Suprapubic skin (tissue), 4 donors: Measurements from ENCODE around the gene DHX15. TPM values are rescaled to one million over a fixed set of nuclear protein-coding genes. Genes with fewer than 3 reads are reported as not detected.
A peak's percentile ranks its signal among the peaks of the same experiment; 100 is the strongest.

Experiments used
- DNase-seq, 2 donors: peaks; one replicate each; pipeline ENCODE4 v3.0.0-alpha.2; 2019; ENCODE audit warnings: low spot score in 2 of 2
- H3K27ac ChIP-seq: fragments of 200-600 bp; sonication (generic); one replicate; pipeline ENCODE4 v1.5.1; 2019
- H3K27me3 ChIP-seq: fragments of 200-600 bp; sonication (generic); one replicate; pipeline ENCODE4 v1.5.1; 2019
- H3K36me3 ChIP-seq: fragments of 200-600 bp; sonication (generic); one replicate; pipeline ENCODE4 v1.5.1; 2019
- H3K4me1 ChIP-seq: fragments of 200-600 bp; sonication (generic); one replicate; pipeline ENCODE4 v1.5.1; 2019
- H3K4me3 ChIP-seq: fragments of 200-600 bp; sonication (generic); one replicate; pipeline ENCODE4 v1.5.1; 2019; ENCODE audit warnings: mild to moderate bottlenecking
- H3K9me3 ChIP-seq: fragments of 200-600 bp; sonication (generic); one replicate; pipeline ENCODE4 v1.5.1; 2019
- CTCF ChIP-seq, 2 donors: fragments of 200-600 bp in 1 of 2; fragments of 450-650 bp in 1 of 2; sonication (generic) in 1 of 2; IDR thresholded peaks; one replicate each; pipeline ENCODE4 v1.5.1; 2016 to 2019; ENCODE audit warnings: antibody characterized with exemption in 2 of 2, mild to moderate bottlenecking in 1 of 2, moderate library complexity in 1 of 2
- EP300 ChIP-seq: sonication (generic); formaldehyde crosslinking; IDR thresholded peaks from one replicate; pipeline ENCODE4 v1.6.1; 2017; ENCODE audit warnings: antibody characterized with exemption
- POLR2A ChIP-seq, 2 donors: fragments of 450-650 bp; IDR thresholded peaks; one replicate each; pipeline ENCODE4 v1.6.1; 2017; ENCODE audit warnings: antibody characterized with exemption in 2 of 2, mild to moderate bottlenecking in 2 of 2, moderate library complexity in 2 of 2
- POLR2AphosphoS5 ChIP-seq, 3 donors: sonication (generic); formaldehyde crosslinking; IDR thresholded peaks; one replicate each; pipeline ENCODE4 v1.6.1; 2017; ENCODE audit warnings: antibody characterized with exemption in 3 of 3
- WGBS: methylation state at CpG from one replicate; pipeline ENCODE4 v1.1.5; 2018; 5-methylcytosine and 5-hydroxymethylcytosine counted together
- total RNA-seq, 4 donors: library from RNA; depleted of rRNA; stranded (reverse); fragments of >200 nt; gene quantifications; one replicate each; pipeline ENCODE4 v1.1.0, GENCODE V29; 2016

The DHX15 gene
- total RNA-seq, 4 donors from 2014 or later: 134 to 325 (median 137) TPM

GRCh38 chr4:24588216-24588954 is 4.0 kb upstream of the DHX15 start:
- Histone ChIP-seq H3K4me1 (peaks cover 5% of the 10 kb centered on the region), H3K36me3 (no peaks in the 10 kb centered on the region), H3K4me3 (no peak overlapping the region), H3K27ac (no peak overlapping the region), H3K27me3 (no peaks in the 10 kb centered on the region), H3K9me3 (no peaks in the 10 kb centered on the region)
- 63% methylated on average over 7 of the region's 7 CpGs for WGBS
- no peak for DNase-seq
- TF ChIP-seq CTCF (IDR thresholded peaks at IDR 0.05) (no peak), EP300 (no peak), POLR2AphosphoS5 (IDR thresholded peaks at IDR 0.05) (no peak), POLR2A (IDR thresholded peaks at IDR 0.05) (no peak)

- no peaks in the 10 kb centered on the region for H3K9me3 ChIP-seq
- WGBS: 2% methylated on average over 39 of the region's 51 CpGs
- DNase-seq: peak; percentile 81
- peak overlapping the region; percentile 95 for H3K27ac ChIP-seq
- no peaks in the 10 kb centered on the region for H3K27me3 ChIP-seq
- TF ChIP-seq POLR2AphosphoS5 (IDR thresholded peaks at IDR 0.05) (peak in 1 of 3 donors; percentile 4), EP300 (no peak), CTCF (IDR thresholded peaks at IDR 0.05) (no peak)
- no peaks in the 10 kb centered on the region for H3K36me3 ChIP-seq
- H3K4me3 ChIP-seq: peak overlapping the region; percentile 65
- peaks cover 36% of the 10 kb centered on the region for H3K4me1 ChIP-seq
Measured at GRCh38 chr4:24583451-24584210, 723 bp downstream of the DHX15 start.

- TF ChIP-seq EP300: no peak
- no peak for DNase-seq
- Histone ChIP-seq H3K27ac (no peak overlapping the region), H3K9me3 (no peaks in the 10 kb centered on the region), H3K36me3 (no peaks in the 10 kb centered on the region), H3K4me1 (peaks cover 49% of the 10 kb centered on the region), H3K4me3 (peak overlapping the region; percentile 65), H3K27me3 (no peaks in the 10 kb centered on the region)
- 16% methylated on average over 5 of the region's 5 CpGs for WGBS
Measured at GRCh38 chr4:24582235-24582832, 2.0 kb downstream of the DHX15 start.

- Histone ChIP-seq H3K27ac (no peak overlapping the region), H3K9me3 (no peaks in the 10 kb centered on the region), H3K4me3 (no peak overlapping the region), H3K4me1 (peaks cover 52% of the 10 kb centered on the region), H3K36me3 (peaks cover 23% of the 10 kb centered on the region), H3K27me3 (no peaks in the 10 kb centered on the region)
- WGBS: 87% methylated on average over 4 of the region's 4 CpGs
- no peak for TF ChIP-seq EP300
- TF ChIP-seq CTCF (IDR thresholded peaks at IDR 0.05): no peak
- no peak for TF ChIP-seq POLR2AphosphoS5 (IDR thresholded peaks at IDR 0.05)
- no peak for TF ChIP-seq POLR2A (IDR thresholded peaks at IDR 0.05)
- no peak for DNase-seq
Measured at GRCh38 chr4:24578364-24578763, 6.0 kb downstream of the DHX15 start.

GRCh38 chr4:24576276-24576675 is 8.1 kb downstream of the DHX15 start:
- Histone ChIP-seq H3K9me3 (no peaks in the 10 kb centered on the region), H3K4me3 (no peak overlapping the region), H3K4me1 (peaks cover 39% of the 10 kb centered on the region), H3K36me3 (peaks cover 39% of the 10 kb centered on the region), H3K27me3 (no peaks in the 10 kb centered on the region), H3K27ac (no peak overlapping the region)
- WGBS: 92% methylated on average over 17 of the region's 17 CpGs
- no peak for TF ChIP-seq CTCF (IDR thresholded peaks at IDR 0.05)
- TF ChIP-seq POLR2AphosphoS5 (IDR thresholded peaks at IDR 0.05): no peak
- TF ChIP-seq EP300: no peak
- no peak for TF ChIP-seq POLR2A (IDR thresholded peaks at IDR 0.05)
- no peak for DNase-seq
